ENCODE measurements around the gene PRDM16. TPM values are rescaled to one million over a fixed set of nuclear protein-coding genes. Genes with fewer than 3 reads are reported as not detected.

PRDM16 gene
- total RNA-seq, 1 experiment from 2014 or later = 0.17 TPM

DNA sequence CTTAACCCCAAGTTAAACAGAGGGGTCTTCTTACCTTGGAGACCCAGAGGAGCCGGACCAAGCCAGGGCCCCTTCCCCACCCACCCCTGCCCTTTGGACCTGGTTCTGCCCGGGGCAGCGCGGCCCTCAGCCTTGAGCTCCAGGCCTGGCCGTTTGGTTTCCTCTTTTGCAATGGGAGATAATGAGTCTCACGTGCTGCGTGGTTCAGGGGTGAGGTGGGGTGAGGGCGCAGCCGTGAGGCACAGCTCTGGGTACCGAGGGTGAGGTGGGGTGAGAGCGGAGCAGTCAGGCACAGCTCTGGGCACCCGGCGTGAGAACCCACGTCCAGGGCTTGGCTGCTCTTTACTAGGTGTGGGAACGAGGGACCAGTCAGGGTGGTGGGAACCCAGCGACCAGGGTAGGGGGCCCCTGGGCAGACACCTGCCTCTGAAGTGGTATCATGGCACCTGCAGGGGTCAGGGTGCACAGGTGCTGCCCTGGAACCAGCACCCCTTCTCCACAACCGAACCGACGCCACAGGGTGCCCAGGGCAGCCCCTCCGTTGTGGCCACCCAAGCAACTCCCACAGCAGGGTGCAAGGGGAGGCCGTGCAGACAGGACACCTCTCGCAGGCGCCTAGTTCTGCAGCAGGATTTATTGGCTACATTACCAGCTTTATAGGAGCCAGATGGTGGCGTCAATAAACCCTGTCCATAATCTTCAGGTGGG is 182.2 kb downstream of the PRDM16 start:
- no peak overlapping the region for H2BK120ac ChIP-seq (ENCODE audit: low read depth, low read length, poor library complexity, severe bottlenecking)
- TF ChIP-seq, protein P1, sequence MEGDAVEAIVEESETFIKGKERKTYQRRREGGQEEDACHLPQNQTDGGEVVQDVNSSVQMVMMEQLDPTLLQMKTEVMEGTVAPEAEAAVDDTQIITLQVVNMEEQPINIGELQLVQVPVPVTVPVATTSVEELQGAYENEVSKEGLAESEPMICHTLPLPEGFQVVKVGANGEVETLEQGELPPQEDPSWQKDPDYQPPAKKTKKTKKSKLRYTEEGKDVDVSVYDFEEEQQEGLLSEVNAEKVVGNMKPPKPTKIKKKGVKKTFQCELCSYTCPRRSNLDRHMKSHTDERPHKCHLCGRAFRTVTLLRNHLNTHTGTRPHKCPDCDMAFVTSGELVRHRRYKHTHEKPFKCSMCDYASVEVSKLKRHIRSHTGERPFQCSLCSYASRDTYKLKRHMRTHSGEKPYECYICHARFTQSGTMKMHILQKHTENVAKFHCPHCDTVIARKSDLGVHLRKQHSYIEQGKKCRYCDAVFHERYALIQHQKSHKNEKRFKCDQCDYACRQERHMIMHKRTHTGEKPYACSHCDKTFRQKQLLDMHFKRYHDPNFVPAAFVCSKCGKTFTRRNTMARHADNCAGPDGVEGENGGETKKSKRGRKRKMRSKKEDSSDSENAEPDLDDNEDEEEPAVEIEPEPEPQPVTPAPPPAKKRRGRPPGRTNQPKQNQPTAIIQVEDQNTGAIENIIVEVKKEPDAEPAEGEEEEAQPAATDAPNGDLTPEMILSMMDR (conservative IDR thresholded peaks at IDR 0.05) = no peak
- H4K20me1 ChIP-seq (ENCODE audit: control insufficient read depth, insufficient read depth, insufficient read length) = no peaks in the 10 kb centered on the region
- no peak overlapping the region for H3T11ph ChIP-seq (ENCODE audit: low read length)
- Mint-ChIP-seq H3K9me3 (no peaks in the 10 kb centered on the region; a peak in 2 of 5 replicates), H3K27me3 (ENCODE audit: low read depth) (peaks cover 24% of the 10 kb centered on the region), H3K4me1 (peaks cover 0 to 26% of the 10 kb centered on the region in 2 experiments; a peak in 3 of 4 replicates), H3K4me3 (no peak overlapping the region), H3K36me3 (ENCODE audit: insufficient read depth in 1 of 3, low read depth in 3 of 3) (no peaks in the 10 kb centered on the region), H3K27ac (no peak overlapping the region)
- H3K23ac ChIP-seq (ENCODE audit: insufficient read length, low read depth, low read length) = no peak overlapping the region
- no peaks in the 10 kb centered on the region for H3K9me3 ChIP-seq (ENCODE audit: control insufficient read depth, low read depth, low read length)
- no peak overlapping the region for H3K4ac ChIP-seq (ENCODE audit: low read depth, low read length)
- no peak overlapping the region for H4K8ac ChIP-seq (replicated peaks; ENCODE audit: insufficient read length, low read depth, low read length)
- WGBS (ENCODE audit: extremely low coverage, insufficient read length, low lambda C conversion rate) = no CpG with 5 or more reads among the region's 24 CpGs
- no peak for DNase-seq
- H3K56ac ChIP-seq (ENCODE audit: insufficient read length, low read depth, low read length) = no peak overlapping the region
- H3K4me2 ChIP-seq (ENCODE audit: insufficient read depth, insufficient read length, low read length) = no peak overlapping the region
- no peaks in the 10 kb centered on the region; the same call in 1 of the 2 replicates for H3K27me3 ChIP-seq (ENCODE audit: insufficient read depth, low read length)
- no peak overlapping the region for H2AFZ ChIP-seq (ENCODE audit: low read length)
- H3K79me2 ChIP-seq (ENCODE audit: insufficient read depth, low read length) = no peaks in the 10 kb centered on the region; the same call in 1 of the 2 replicates
- no peak overlapping the region for H3K9ac ChIP-seq (ENCODE audit: extremely low read depth, insufficient read length, low read length)
- no peak overlapping the region for H2BK12ac ChIP-seq (ENCODE audit: insufficient read length, low read depth, low read length)
- no peak overlapping the region for H2AK5ac ChIP-seq (ENCODE audit: insufficient read length, low read length)
- no peak overlapping the region for H3K27ac ChIP-seq (ENCODE audit: insufficient read length, low read depth, low read length)
- no peak overlapping the region for H4K5ac ChIP-seq (ENCODE audit: insufficient read length, low read depth, low read length)
- no peak overlapping the region for H2BK5ac ChIP-seq (ENCODE audit: insufficient read length, low read length)
- no peaks in the 10 kb centered on the region for H3K79me1 ChIP-seq (ENCODE audit: insufficient read depth, low read depth, low read length, poor library complexity, severe bottlenecking)
- no peak overlapping the region for H2BK15ac ChIP-seq (ENCODE audit: low read depth, low read length)
- H3K23me2 ChIP-seq (ENCODE audit: insufficient read length, low read depth, low read length, poor library complexity, severe bottlenecking) = no peaks in the 10 kb centered on the region
- H2BK20ac ChIP-seq (ENCODE audit: low read depth, low read length, poor library complexity, severe bottlenecking) = no peak overlapping the region
- no peaks in the 10 kb centered on the region for H3K4me1 ChIP-seq (ENCODE audit: insufficient read depth, low read length)
- H4K91ac ChIP-seq (ENCODE audit: insufficient read length, low read depth, low read length) = no peak overlapping the region
- H3K18ac ChIP-seq (ENCODE audit: insufficient read length, low read depth, low read length) = no peak overlapping the region
- no peak overlapping the region for H3K14ac ChIP-seq (ENCODE audit: insufficient read depth, low read length)

Data from H9 (cell line).